ENCODE results near the gene CDR2.

CDR2 gene

DNA sequence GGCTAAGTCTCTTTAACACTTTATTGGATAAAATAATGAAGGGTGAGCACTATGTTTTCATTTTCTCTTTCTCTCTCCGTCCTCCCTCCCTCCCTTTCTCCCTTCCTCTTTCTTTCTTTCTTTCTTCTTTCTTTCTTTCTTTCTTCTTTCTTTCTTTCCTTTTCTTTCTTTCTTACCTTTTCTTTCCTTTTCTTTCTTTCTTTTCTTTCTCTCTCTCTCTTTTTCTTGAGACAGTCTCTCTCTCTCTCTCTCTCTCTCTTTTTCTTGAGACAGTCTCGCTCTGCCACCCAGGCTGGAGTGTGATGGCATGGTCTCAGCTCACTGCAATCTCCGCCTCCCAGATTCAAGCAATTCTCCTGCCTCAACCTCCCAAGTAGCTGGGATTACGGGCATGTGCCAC, 21.5 kb upstream of the CDR2 start:
- no peak for DNase-seq (ENCODE audit: extremely low read depth, low read depth)
- TF ChIP-seq, protein P1, sequence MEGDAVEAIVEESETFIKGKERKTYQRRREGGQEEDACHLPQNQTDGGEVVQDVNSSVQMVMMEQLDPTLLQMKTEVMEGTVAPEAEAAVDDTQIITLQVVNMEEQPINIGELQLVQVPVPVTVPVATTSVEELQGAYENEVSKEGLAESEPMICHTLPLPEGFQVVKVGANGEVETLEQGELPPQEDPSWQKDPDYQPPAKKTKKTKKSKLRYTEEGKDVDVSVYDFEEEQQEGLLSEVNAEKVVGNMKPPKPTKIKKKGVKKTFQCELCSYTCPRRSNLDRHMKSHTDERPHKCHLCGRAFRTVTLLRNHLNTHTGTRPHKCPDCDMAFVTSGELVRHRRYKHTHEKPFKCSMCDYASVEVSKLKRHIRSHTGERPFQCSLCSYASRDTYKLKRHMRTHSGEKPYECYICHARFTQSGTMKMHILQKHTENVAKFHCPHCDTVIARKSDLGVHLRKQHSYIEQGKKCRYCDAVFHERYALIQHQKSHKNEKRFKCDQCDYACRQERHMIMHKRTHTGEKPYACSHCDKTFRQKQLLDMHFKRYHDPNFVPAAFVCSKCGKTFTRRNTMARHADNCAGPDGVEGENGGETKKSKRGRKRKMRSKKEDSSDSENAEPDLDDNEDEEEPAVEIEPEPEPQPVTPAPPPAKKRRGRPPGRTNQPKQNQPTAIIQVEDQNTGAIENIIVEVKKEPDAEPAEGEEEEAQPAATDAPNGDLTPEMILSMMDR (IDR thresholded peaks at IDR 0.05; ENCODE audit: low read depth, low read length): no peak

- TF ChIP-seq, protein P1 (IDR thresholded peaks at IDR 0.05; ENCODE audit: low read depth, low read length): no peak
- DNase-seq (ENCODE audit: extremely low read depth, low read depth): no peak
Measured at GRCh38 chr16:22394121-22394520, 19.7 kb upstream of the CDR2 start.

GRCh38 chr16:22388101-22388644, 13.8 kb upstream of the CDR2 start:
- DNase-seq (ENCODE audit: extremely low read depth, low read depth): no peak
- TF ChIP-seq, protein P1 (IDR thresholded peaks at IDR 0.05; ENCODE audit: low read depth, low read length): no peak

- TF ChIP-seq, protein P1 (IDR thresholded peaks at IDR 0.05; ENCODE audit: low read depth, low read length): no peak
- DNase-seq (ENCODE audit: extremely low read depth, low read depth): no peak
Measured at GRCh38 chr16:22386976-22387375, 12.6 kb upstream of the CDR2 start.

GRCh38 chr16:22385196-22385595, 10.8 kb upstream of the CDR2 start:
- no peak for DNase-seq (ENCODE audit: extremely low read depth, low read depth)
- TF ChIP-seq, protein P1 (IDR thresholded peaks at IDR 0.05; ENCODE audit: low read depth, low read length): no peak

- DNase-seq (ENCODE audit: extremely low read depth, low read depth): no peak
- TF ChIP-seq, protein P1 (IDR thresholded peaks at IDR 0.05; ENCODE audit: low read depth, low read length): no peak
Measured at GRCh38 chr16:22383827-22384226, 9.4 kb upstream of the CDR2 start.

GRCh38 chr16:22381392-22381791, 7.0 kb upstream of the CDR2 start:
- TF ChIP-seq, protein P1 (IDR thresholded peaks at IDR 0.05; ENCODE audit: low read depth, low read length): no peak
- DNase-seq (ENCODE audit: extremely low read depth, low read depth): no peak
